ENCODE results near the gene EGR4.

EGR4 gene

DNA sequence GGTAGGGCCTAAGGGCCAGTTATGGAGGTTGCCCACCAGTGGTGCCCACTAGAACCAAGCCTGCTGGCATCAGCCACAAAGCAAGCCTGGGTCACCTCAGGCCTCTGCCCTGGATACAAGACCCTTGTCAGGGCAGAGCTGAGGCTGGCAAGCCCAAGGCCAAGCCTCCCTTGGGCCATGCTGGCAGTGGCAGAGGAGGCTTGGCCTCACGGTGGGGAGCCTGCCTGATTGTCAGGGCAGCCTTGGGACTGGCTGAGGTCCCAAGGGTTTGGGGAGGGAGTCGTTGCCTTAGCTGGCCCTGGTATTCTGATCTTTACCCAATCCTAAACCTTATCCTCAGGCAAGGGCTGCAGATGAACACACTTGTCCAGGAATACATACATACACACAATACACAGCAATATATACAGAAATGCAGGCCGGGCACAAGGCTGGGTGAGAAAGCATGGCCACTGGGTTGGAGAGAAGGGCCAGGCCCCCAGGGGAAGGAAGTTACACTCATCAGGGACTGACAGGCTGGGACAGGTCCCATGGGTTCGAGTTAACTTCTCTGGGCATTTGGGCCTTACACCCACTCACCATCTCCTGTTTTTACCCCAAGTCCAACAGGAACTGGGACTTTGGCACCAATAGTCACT is 38.2 kb downstream of the EGR4 start:
- TF ChIP-seq, protein P1, sequence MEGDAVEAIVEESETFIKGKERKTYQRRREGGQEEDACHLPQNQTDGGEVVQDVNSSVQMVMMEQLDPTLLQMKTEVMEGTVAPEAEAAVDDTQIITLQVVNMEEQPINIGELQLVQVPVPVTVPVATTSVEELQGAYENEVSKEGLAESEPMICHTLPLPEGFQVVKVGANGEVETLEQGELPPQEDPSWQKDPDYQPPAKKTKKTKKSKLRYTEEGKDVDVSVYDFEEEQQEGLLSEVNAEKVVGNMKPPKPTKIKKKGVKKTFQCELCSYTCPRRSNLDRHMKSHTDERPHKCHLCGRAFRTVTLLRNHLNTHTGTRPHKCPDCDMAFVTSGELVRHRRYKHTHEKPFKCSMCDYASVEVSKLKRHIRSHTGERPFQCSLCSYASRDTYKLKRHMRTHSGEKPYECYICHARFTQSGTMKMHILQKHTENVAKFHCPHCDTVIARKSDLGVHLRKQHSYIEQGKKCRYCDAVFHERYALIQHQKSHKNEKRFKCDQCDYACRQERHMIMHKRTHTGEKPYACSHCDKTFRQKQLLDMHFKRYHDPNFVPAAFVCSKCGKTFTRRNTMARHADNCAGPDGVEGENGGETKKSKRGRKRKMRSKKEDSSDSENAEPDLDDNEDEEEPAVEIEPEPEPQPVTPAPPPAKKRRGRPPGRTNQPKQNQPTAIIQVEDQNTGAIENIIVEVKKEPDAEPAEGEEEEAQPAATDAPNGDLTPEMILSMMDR (IDR thresholded peaks at IDR 0.05; ENCODE audit: low read length, missing control alignments) = no peak
- H3K4me3 ChIP-seq (replicated peaks; ENCODE audit: low read depth, low read length) = no peak overlapping the region
- DNase-seq (ENCODE audit: low read depth) = no peak

DNA sequence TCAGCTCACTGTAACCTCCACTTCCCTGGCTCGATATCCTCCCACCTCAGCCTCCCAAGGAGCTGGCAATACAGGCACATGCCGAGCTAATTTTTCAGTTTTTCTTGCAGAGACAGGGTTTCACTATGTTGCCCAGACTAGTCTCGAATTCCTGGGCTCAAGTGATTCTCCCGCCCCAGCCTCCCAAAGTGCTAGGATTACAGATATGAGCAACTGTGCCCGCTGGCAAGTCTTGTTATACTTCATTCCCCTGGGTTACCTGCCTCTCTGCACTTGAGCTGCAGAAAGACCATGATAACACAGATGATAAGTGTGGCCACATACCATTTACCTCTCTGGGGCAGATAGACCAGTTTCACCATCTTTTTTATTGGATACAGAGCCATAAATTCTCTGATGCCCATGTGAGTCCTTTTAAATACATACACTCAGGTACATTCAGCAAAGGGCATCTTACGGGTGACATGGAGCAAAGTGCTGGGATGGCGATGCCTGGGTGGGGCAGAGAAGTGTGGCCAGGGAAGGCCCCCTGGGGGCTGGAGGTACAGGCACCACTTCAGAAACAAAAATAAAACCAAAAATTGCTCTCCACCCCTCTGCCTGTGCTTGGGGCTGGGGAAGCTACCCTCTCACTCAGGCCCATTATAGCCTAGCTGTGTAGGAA is 38.9 kb downstream of the EGR4 start:
- no peak overlapping the region for H3K4me3 ChIP-seq (replicated peaks; ENCODE audit: low read depth, low read length)
- DNase-seq (ENCODE audit: low read depth) = no peak
- TF ChIP-seq, protein P1 (IDR thresholded peaks at IDR 0.05; ENCODE audit: low read length, missing control alignments) = no peak

DNA sequence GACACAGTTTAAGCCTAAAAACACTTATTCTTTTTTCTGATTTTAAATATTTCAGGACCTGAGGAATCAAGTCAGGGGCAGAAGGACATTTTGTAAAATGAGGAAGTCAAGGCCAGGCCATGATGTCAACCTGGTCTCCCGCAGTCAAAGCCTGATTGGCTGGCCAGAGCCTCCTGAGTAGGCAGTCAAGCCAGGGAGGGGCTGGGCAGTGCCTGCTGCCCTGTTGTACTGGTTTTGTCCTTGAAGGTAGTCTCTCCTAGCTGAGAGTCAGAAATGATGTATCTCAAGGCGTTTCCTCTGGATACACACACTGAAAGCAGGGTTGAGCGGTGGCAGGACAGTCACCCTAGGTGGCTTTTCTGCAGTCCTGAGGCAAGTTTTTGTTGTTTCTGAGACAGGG is 39.4 kb downstream of the EGR4 start:
- no peak overlapping the region for H3K4me3 ChIP-seq (replicated peaks; ENCODE audit: low read depth, low read length)
- TF ChIP-seq, protein P1 (IDR thresholded peaks at IDR 0.05; ENCODE audit: low read length, missing control alignments) = no peak
- no peak for DNase-seq (ENCODE audit: low read depth)

DNA sequence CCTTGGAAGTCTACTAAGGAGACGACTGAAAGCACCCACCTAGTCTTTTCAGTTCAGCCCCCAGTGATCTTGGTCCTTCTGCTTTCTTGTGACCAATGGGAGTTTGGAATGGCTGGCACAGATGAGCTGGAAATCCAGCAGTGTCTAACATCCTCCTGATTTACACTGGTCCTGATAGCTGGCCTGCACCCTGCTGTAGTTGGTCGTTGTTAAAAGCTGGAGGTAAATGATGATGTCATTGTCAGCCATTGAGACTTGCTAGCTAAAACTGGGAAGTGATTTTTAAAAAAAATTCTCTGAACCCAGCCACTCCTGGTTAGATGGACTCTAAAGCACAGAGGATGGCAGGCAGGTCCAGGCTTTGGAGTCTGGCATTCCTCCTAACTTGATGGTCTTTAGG is 39.9 kb downstream of the EGR4 start:
- no peak overlapping the region for H3K4me3 ChIP-seq (replicated peaks; ENCODE audit: low read depth, low read length)
- DNase-seq (ENCODE audit: low read depth) = no peak
- TF ChIP-seq, protein P1 (IDR thresholded peaks at IDR 0.05; ENCODE audit: low read length, missing control alignments) = no peak

DNA sequence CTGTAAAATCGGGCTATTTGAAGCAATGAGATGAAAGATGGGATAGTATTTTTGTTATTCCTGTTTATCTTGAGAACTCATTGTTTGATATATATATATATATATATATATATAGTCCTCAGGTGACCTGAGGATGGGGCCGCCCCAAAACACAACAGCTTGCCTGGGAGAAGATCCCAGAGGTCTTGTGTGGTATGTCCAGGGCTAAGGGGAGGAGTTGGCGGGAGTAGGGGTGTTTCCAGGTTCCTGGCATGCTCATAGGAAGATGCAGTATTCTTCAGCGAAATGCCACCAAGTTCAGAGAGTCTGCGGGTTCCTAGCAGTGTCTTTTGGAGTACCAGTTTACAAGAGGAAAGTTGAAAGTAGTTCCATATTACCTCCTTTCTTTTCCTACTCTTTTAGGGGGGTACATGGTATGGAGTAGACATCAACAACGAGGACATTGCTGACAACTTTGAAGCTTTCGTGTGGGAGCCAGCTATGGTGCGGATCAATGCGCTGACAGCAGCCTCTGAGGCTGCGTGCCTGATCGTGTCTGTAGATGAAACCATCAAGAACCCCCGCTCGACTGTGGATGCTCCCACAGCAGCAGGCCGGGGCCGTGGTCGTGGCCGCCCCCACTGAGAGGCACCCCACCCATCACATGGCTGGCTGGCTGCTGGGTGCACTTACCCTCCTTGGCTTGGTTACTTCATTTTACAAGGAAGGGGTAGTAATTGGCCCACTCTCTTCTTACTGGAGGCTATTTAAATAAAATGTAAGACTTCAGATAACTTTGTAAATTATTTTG is 40.9 kb downstream of the EGR4 start:
- TF ChIP-seq, protein P1 (IDR thresholded peaks at IDR 0.05; ENCODE audit: low read length, missing control alignments) = no peak
- DNase-seq (ENCODE audit: low read depth) = no peak
- H3K4me3 ChIP-seq (replicated peaks; ENCODE audit: low read depth, low read length) = no peak overlapping the region

DNA sequence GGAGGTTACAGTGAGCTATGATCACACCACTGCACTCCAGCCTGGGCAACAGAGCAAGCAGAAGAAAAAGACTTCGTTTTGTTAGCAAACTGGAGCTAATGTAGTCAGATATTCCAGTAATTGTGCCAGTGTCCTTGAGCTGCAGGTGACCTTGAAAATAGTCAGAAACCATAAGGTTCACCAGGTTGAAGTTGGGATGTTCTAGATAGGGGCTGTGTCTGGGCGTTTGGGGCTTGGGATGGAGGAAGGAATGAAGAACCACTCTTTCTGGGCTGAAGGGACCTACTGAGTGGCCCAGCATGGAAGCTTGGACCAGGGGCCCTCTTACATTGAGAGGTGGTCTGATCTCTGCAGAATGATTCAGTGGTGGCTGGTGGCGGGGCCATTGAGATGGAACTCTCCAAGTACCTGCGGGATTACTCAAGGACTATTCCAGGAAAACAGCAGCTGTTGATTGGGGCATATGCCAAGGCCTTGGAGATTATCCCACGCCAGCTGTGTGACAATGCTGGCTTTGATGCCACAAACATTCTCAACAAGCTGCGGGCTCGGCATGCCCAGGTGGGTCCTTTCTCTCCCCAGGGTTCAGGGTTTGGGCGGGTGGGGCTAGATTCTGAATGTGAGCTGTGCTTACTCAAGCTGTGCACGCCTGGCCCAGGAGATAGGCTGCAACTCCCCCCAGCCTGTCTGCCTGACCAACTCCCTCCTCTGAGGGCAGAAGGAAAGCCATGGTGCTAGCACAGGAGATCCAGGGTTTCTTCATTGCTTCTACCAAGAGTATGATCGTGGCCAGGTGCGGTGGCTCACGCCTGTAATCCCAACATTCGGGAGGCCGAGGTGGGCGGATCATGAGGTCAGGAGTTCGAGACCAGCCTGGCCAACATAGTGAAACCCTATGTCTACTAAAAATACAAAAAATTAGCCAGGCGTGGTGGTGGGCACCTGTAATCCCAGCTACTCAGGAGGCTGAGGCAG is 42.2 kb downstream of the EGR4 start:
- no peak overlapping the region for H3K4me3 ChIP-seq (replicated peaks; ENCODE audit: low read depth, low read length)
- no peak for DNase-seq (ENCODE audit: low read depth)
- TF ChIP-seq, protein P1 (IDR thresholded peaks at IDR 0.05; ENCODE audit: low read length, missing control alignments) = no peak
